BLaER1 treated with 17β-estradiol and CSF1 and Interleukin-3, amounts not matched to agents 10 nM and 100 nM (cell line): ENCODE results near the gene NME7.

ENCODE experiments used
- H3K27ac ChIP-seq, 11 experiments: shearing (Covaris generic); formaldehyde crosslinking; 2 replicates each; pipeline ENCODE4 v1.8.1; 2022
- H3K27me3 ChIP-seq, 11 experiments: shearing (Covaris generic); formaldehyde crosslinking; 2 replicates each; pipeline ENCODE4 v1.8.1; 2022
- H3K36me3 ChIP-seq, 11 experiments: shearing (Covaris generic); formaldehyde crosslinking; 2 replicates each; pipeline ENCODE4 v1.8.1; 2022
- H3K4me1 ChIP-seq, 10 experiments: shearing (Covaris generic); formaldehyde crosslinking; 2 replicates each; pipeline ENCODE4 v1.8.1; 2022
- H3K4me2 ChIP-seq, 11 experiments: shearing (Covaris generic); formaldehyde crosslinking; 2 replicates each; pipeline ENCODE4 v1.8.1; 2022
- H3K4me3 ChIP-seq, 10 experiments: shearing (Covaris generic); formaldehyde crosslinking; 2 replicates each; pipeline ENCODE4 v1.8.1; 2022
- H3K9ac ChIP-seq, 11 experiments: shearing (Covaris generic); formaldehyde crosslinking; 2 replicates each; pipeline ENCODE4 v1.8.1; 2022
- H3K9me3 ChIP-seq, 11 experiments: shearing (Covaris generic); formaldehyde crosslinking; replicated peaks in 1 of 11; 2 replicates each; pipeline ENCODE4 v1.8.1; 2022
- H4K20me1 ChIP-seq, 11 experiments: shearing (Covaris generic); formaldehyde crosslinking; 2 replicates each; pipeline ENCODE4 v1.8.1; 2022
- Cebpa-rat ChIP-seq, 11 experiments: shearing (Covaris generic); IDR thresholded peaks; 2 replicates each; pipeline ENCODE4 v1.8.1; 2022

NME7 gene

DNA sequence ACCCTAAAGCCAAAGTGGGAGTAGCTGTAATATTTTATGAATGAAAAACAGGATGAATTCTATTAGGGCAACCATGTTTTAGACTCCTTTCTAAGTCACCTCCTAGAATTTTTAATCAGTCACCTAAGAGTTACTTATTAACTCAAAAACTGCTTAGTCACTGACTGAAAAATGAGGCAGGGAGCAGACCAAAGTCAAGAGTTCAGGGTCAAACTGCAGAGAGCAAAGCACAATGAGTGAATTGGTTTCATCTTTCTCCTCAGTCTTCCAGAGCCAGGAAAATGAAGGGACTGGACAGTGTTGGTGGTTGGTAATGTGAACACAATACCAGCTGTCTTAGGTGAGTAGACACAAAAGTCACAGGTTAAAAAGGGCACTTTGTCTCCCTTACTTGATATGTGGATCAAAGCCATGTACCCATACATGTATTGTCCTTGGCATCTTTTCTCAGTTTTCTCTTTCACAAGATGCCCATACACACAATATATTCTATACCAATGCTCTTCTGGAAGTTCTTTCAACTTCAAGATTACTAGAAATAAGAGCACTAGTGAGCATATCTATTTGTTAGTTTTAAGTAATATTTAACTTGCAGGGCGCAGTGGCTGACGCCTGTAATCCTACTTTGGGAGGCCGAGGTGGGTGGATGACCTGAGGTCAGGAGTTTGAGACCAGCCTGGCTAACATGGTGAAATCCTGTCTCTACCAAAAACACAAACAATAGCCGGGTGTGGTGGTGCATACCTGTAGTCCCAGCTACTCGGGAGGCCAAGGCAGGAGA, 218.9 kb downstream of the NME7 start:
- Histone ChIP-seq H3K27ac (no peak overlapping the region), H3K9me3 (no peaks in the 10 kb centered on the region), H3K36me3 (no peaks in the 10 kb centered on the region), H3K4me3 (no peak overlapping the region), H4K20me1 (no peaks in the 10 kb centered on the region), H3K27me3 (no peaks in the 10 kb centered on the region), H3K9ac (no peak overlapping the region), H3K4me2 (no peak overlapping the region), H3K4me1 (no peaks in the 10 kb centered on the region)
- no peak for TF ChIP-seq Cebpa-rat (IDR thresholded peaks at IDR 0.05)

DNA sequence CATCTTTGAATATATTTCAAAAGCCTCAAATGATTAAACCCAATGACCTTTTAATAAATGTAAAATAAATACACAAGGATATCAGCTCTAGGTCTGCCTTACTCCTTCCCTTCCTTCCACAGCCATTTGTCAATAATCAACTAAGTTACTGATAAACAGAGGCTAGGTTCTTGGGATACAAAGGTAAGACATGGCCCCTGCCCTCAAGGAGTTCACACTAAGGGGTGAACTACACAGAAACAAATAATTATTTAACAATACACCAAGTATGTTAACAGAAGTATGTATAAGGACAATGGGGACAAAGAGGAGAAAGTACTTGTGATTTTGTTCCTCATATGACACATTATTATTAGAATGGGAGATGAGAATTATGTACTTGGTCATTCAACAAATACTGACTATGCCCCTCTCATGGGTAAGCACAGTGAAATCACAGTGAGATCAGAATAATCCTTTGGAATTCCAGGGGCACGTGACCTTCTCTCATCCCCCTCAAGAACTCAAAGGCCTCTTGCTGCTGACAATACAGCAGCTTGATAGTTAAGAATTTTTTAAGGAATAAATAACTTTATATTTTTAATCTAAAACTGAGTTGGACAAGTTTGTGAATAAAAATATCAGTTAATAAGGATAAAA, 220.9 kb downstream of the NME7 start:
- no peak overlapping the region for H3K4me2 ChIP-seq
- H3K4me3 ChIP-seq: no peak overlapping the region
- H3K27ac ChIP-seq: no peak overlapping the region
- H3K9ac ChIP-seq: no peak overlapping the region
- H3K9me3 ChIP-seq: no peaks in the 10 kb centered on the region
- H3K36me3 ChIP-seq: no peaks in the 10 kb centered on the region
- no peaks in the 10 kb centered on the region for H3K4me1 ChIP-seq
- no peak for TF ChIP-seq Cebpa-rat (IDR thresholded peaks at IDR 0.05)
- H4K20me1 ChIP-seq: no peaks in the 10 kb centered on the region
- no peaks in the 10 kb centered on the region for H3K27me3 ChIP-seq

DNA sequence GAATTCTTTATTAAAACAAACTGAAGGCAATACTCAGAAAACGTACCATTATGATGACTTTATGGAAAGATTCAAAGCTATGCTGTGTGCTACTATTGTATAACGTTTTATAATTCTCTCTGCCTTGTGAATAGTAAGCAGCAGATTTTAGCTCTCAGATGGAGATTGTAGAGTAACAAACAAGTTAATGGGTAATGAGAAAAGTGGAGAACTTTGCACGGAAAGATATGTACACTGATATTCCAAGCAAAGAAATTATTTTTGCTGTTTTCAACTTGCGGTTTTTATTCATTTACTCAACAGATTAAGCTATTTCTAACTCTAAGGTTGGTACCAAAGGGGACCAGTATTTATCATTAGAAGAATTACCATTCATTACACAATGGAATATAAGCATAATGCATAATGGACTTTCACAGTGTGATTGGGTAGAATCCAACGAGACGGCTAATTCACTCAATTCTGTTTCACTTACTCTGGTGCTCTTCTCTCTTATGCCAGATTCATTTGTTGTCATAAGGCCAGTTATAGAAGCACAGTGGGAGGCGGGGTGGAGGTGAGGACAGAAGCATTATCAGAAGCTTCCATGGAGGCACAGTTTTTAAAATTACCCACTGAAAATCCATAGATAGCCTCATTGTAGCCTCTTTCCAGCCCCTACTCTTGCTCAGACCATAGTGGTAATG, 222.5 kb downstream of the NME7 start:
- no peak for TF ChIP-seq Cebpa-rat (IDR thresholded peaks at IDR 0.05)
- no peaks in the 10 kb centered on the region for H3K36me3 ChIP-seq
- no peak overlapping the region for H3K27ac ChIP-seq
- H3K9ac ChIP-seq: no peak overlapping the region
- H4K20me1 ChIP-seq: no peaks in the 10 kb centered on the region
- no peaks in the 10 kb centered on the region for H3K27me3 ChIP-seq
- H3K4me3 ChIP-seq: no peak overlapping the region
- no peaks in the 10 kb centered on the region for H3K4me1 ChIP-seq
- H3K9me3 ChIP-seq: no peaks in the 10 kb centered on the region
- no peak overlapping the region for H3K4me2 ChIP-seq

DNA sequence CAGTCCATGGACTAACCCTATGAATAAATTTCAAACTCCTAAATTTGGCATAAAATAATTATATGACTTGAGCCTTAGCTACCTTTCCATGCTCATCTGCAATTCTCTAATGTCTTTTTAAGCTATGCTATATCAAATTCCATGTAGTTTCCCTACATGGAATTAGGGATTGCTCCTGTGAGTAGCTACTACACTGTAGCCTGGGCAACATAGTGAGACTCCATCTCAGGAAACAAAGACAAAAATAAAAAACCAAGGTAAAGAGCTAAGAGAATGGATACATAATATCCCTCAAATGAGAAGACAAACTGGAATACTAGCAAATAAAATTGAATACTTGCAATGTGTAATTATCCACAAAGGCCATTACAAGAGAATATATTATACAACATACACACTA, 223.6 kb downstream of the NME7 start:
- H3K36me3 ChIP-seq: no peaks in the 10 kb centered on the region
- no peaks in the 10 kb centered on the region for H4K20me1 ChIP-seq
- no peaks in the 10 kb centered on the region for H3K4me1 ChIP-seq

DNA sequence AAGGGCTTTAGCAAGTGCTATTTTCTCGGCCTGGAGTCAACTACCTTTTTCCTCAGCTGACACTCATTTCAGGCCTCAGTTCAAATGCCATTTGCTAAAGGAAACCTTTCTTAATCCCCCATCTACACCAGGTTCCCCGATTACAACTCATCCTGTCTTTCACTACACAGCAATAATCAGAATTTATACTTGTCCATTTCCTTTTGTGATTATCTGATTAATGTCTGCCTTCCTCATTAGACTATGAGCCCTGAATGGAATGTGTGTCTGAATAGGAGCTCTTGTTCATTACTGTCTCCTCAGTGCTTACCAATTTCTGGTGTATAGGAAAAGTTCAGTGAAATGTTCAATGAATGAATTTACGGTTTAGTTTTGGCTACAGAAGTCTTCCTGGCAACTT, 224.3 kb downstream of the NME7 start:
- H3K9ac ChIP-seq: no peak overlapping the region
- H4K20me1 ChIP-seq: no peaks in the 10 kb centered on the region
- H3K4me3 ChIP-seq: no peak overlapping the region

More for the DNA sequence above, 223.6 kb downstream of the NME7 start:
- Histone ChIP-seq H3K27ac (no peak overlapping the region), H3K27me3 (no peaks in the 10 kb centered on the region), H3K9me3 (no peaks in the 10 kb centered on the region), H3K4me3 (no peak overlapping the region), H3K9ac (no peak overlapping the region), H3K4me2 (no peak overlapping the region)
- TF ChIP-seq Cebpa-rat (IDR thresholded peaks at IDR 0.05): no peak

DNA sequence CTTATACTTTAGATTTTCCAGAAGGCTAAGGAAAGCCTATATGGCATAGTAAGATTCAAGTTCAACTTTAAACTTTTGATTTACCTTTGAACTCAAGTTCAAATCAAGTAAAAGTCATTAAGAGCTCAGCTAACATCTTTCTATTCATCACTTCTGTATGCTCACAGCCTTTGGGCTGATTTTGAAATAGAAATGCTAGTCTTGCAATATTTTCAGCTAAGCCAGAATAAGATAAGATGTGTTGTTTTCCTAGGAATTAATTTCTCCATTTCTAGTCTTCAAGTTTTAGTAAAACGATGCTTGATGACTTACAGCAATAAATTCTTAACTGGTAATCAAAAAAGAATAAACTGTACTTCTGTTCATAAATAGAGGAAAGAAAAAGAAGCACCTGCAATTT, 225.5 kb downstream of the NME7 start:
- Histone ChIP-seq H3K4me2 (no peak overlapping the region), H3K4me3 (no peak overlapping the region)

More for the DNA sequence above, 224.3 kb downstream of the NME7 start:
- no peaks in the 10 kb centered on the region for H3K4me1 ChIP-seq
- TF ChIP-seq Cebpa-rat (IDR thresholded peaks at IDR 0.05): no peak
- H3K9me3 ChIP-seq: no peaks in the 10 kb centered on the region
- no peak overlapping the region for H3K4me2 ChIP-seq
- no peaks in the 10 kb centered on the region for H3K36me3 ChIP-seq
- H3K27ac ChIP-seq: no peak overlapping the region
- H3K27me3 ChIP-seq: no peaks in the 10 kb centered on the region

DNA sequence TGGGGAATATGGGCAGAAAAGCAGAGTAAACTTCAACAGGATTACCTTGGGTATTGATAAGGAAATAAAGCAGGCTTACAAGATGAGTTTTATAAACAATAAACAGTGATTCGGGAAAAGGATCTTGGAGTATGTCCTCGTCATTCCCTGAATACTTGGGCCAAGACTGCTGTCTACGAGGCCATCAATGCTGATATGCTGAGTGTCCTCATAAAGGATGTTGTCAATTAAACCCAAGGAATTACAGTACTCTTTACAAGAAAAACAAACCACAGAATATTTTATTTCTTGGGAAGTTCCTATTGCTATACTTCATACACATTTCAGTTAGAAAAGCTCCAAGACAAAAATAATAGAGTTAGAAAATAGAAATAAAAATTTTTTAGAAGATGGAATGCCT, 226.2 kb downstream of the NME7 start:
- Histone ChIP-seq H3K4me1 (no peaks in the 10 kb centered on the region), H3K4me2 (no peak overlapping the region), H3K27ac (no peak overlapping the region), H3K9me3 (no peaks in the 10 kb centered on the region), H3K36me3 (no peaks in the 10 kb centered on the region), H3K27me3 (no peaks in the 10 kb centered on the region), H3K4me3 (no peak overlapping the region), H4K20me1 (no peaks in the 10 kb centered on the region), H3K9ac (no peak overlapping the region)
- TF ChIP-seq Cebpa-rat (IDR thresholded peaks at IDR 0.05): no peak

More for the DNA sequence above, 225.5 kb downstream of the NME7 start:
- H3K36me3 ChIP-seq: no peaks in the 10 kb centered on the region
- no peak overlapping the region for H3K27ac ChIP-seq
- TF ChIP-seq Cebpa-rat (IDR thresholded peaks at IDR 0.05): no peak
- no peaks in the 10 kb centered on the region for H4K20me1 ChIP-seq
- no peak overlapping the region for H3K9ac ChIP-seq
- H3K4me1 ChIP-seq: no peaks in the 10 kb centered on the region
- H3K27me3 ChIP-seq: no peaks in the 10 kb centered on the region
- no peaks in the 10 kb centered on the region for H3K9me3 ChIP-seq

DNA sequence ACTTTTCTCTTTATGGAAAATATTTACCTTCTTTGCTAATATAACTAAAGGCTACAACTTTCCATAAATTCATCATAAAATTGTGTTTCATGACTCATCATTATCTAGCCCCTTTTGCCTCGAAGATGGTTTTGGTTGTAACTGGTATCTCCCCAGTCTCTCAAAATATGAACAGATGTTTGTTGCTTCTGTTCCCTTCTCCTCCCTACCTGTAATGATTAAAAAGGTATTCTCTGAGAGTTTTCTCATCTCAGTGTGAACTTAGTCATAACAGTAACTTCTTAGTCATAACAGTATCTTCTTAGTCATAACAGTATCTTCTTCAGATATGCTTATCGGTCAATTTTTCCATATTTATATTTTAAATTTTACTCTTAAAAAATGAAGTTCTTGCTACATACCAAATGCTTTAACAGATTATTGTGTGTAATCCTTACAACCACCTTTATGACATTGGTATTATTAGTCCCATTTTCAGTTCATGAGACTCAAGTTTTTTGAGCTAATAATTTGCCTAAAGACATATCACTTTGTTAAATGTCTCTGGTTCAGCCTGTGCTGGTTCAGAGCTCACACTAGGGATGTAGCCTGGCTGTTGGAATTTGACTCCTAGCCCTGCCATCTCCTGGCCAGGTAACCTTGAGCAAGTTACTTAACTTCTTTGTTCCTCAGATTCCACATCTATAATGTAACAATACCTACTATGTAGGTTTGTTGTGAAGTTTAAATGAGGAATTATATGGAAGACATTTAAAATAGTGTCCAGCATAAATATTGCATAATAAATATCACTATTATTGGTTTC, 228.5 kb downstream of the NME7 start:
- Histone ChIP-seq H3K36me3 (peaks cover 0 to 9% (median 0%) of the 10 kb centered on the region in 11 experiments; a peak in 1 of 22 replicates), H3K4me1 (no peaks in the 10 kb centered on the region), H4K20me1 (no peaks in the 10 kb centered on the region), H3K4me3 (no peak overlapping the region), H3K9ac (no peak overlapping the region), H3K9me3 (no peaks in the 10 kb centered on the region), H3K4me2 (no peak overlapping the region), H3K27me3 (no peaks in the 10 kb centered on the region), H3K27ac (no peak overlapping the region)
- no peak for TF ChIP-seq Cebpa-rat (IDR thresholded peaks at IDR 0.05)

DNA sequence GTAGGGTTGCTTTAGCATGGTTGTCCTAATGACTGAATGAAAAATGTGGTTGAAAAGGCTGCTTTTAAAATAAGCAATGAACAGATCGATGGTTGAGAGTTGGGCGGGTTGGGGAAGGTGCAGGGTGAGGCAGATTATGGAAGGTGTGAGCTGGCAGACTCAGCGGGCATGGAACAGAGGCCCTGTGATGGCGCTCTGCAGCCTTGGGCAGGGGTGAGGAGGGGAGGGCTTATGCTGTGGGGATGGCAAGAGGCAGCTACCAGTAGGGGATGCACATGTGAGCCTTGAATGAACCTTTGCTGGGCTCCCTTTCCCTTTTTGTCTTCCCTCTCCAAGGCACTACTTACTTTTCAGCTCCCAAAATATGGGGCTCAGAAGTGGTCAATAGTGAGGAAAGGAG, 230.2 kb downstream of the NME7 start:
- no peak overlapping the region for H3K9ac ChIP-seq
- H3K4me2 ChIP-seq: no peak overlapping the region
- H3K27ac ChIP-seq: no peak overlapping the region
- no peaks in the 10 kb centered on the region for H3K4me1 ChIP-seq
- no peaks in the 10 kb centered on the region for H3K9me3 ChIP-seq
- no peak overlapping the region for H3K4me3 ChIP-seq
- TF ChIP-seq Cebpa-rat (IDR thresholded peaks at IDR 0.05): no peak
- peaks cover 0 to 26% (median 0%) of the 10 kb centered on the region in 11 experiments; a peak in 3 of 22 replicates for H3K36me3 ChIP-seq
- no peaks in the 10 kb centered on the region for H4K20me1 ChIP-seq
- no peaks in the 10 kb centered on the region for H3K27me3 ChIP-seq
